Spleen (tissue), 7 donors: Measurements from ENCODE around the gene CCDC61.

Experiments used
- POLR2AphosphoS5 ChIP-seq, 3 donors: sonication (generic); formaldehyde crosslinking; IDR thresholded peaks; one replicate each; pipeline ENCODE4 v1.5.1; 2017; ENCODE audit warnings: antibody characterized with exemption in 3 of 3
- TF ChIP-seq, protein P1 (sequence below), 11 experiments: fragments of 200-600 bp in 7 of 11; fragments of 450-650 bp in 4 of 11; sonication (generic) in 4 of 11; IDR thresholded peaks in 8 of 11; conservative IDR thresholded peaks in 3 of 11; 1 replicate in 7 of 11; 2 replicates in 4 of 11; pipeline versions ENCODE4 v1.4.0 to v1.8.0; 2016 to 2021; ENCODE audit warnings: antibody characterized with exemption in 11 of 11, inconsistent platforms in 4 of 11, mild to moderate bottlenecking in 1 of 11
- donor health status: DM: no; HTN: no; CAD: no; lungs with moderate emphysema.
- donor health status: DM: no; HTN: no; CAD: no.
- donor health status: DM: no; HTN: no; CAD: no.

GRCh38 chr19:46058778-46059177 is 63.5 kb downstream of the CCDC61 start:
- TF ChIP-seq, protein P1, sequence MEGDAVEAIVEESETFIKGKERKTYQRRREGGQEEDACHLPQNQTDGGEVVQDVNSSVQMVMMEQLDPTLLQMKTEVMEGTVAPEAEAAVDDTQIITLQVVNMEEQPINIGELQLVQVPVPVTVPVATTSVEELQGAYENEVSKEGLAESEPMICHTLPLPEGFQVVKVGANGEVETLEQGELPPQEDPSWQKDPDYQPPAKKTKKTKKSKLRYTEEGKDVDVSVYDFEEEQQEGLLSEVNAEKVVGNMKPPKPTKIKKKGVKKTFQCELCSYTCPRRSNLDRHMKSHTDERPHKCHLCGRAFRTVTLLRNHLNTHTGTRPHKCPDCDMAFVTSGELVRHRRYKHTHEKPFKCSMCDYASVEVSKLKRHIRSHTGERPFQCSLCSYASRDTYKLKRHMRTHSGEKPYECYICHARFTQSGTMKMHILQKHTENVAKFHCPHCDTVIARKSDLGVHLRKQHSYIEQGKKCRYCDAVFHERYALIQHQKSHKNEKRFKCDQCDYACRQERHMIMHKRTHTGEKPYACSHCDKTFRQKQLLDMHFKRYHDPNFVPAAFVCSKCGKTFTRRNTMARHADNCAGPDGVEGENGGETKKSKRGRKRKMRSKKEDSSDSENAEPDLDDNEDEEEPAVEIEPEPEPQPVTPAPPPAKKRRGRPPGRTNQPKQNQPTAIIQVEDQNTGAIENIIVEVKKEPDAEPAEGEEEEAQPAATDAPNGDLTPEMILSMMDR (IDR thresholded peaks at IDR 0.05 in 8 of 11, conservative IDR thresholded peaks at IDR 0.05 in 3 of 11), result no peak
- no peak for TF ChIP-seq POLR2AphosphoS5 (IDR thresholded peaks at IDR 0.05)
